ENCODE data around the gene SLAMF9. TPM values are rescaled to one million over a fixed set of nuclear protein-coding genes. Genes with fewer than 3 reads are reported as not detected.

Gene SLAMF9
- total and polyA plus RNA-seq, 2 of the 8 experiments (the other 6 are each of a cell fraction or from before 2014, with no cell fraction given): not detected

GRCh38 chr1:159957824-159958268 is 3.8 kb upstream of the SLAMF9 start (continued):
- TF ChIP-seq YY1 (IDR thresholded peaks at IDR 0.05; ENCODE audit: low read depth, low read length) (no peak), EGR1 (IDR thresholded peaks at IDR 0.05; ENCODE audit: borderline replicate concordance, low read depth, low read length) (no peak), RXRA (IDR thresholded peaks at IDR 0.05; ENCODE audit: insufficient read depth, low read depth, low read length) (no peak), SRF (IDR thresholded peaks at IDR 0.05; ENCODE audit: low read depth, low read length) (no peak), RBBP5 (IDR thresholded peaks at IDR 0.05; ENCODE audit: borderline replicate concordance, low read depth, low read length) (no peak), RAD21 (IDR thresholded peaks at IDR 0.05 in 1 of 2, conservative IDR thresholded peaks at IDR 0.05 in 1 of 2; ENCODE audit: low read depth in 2 of 2, low read length in 2 of 2) (no peak), TAF7 (optimal IDR thresholded peaks at IDR 0.05; ENCODE audit: borderline replicate concordance, low read depth, low read length) (no peak), GABPA (IDR thresholded peaks at IDR 0.05; ENCODE audit: borderline replicate concordance, insufficient read depth, low read length) (no peak), EZH2 (IDR thresholded peaks at IDR 0.05; ENCODE audit: low read depth, low read length, severe bottlenecking) (no peak)

Data from H1 (cell line).